ENCODE data around the gene TMEM59L. TPM values are rescaled to one million over a fixed set of nuclear protein-coding genes. Genes with fewer than 3 reads are reported as not detected.

Gene TMEM59L
- total and polyA plus RNA-seq, 10 of the 15 experiments (the other 5 are each of a cell fraction or from before 2014, with no cell fraction given) = 0.06 TPM; not detected in 9

- in situ Hi-C loops (cut with MboI) = no loop called here
- Histone ChIP-seq H2AFZ (ENCODE audit: control insufficient read depth, low read depth, low read length) (no peak overlapping the region), H3K36me3 (ENCODE audit: control insufficient read depth in 2 of 2, insufficient read depth in 2 of 2, low read length in 1 of 2) (no peaks in the 10 kb centered on the region), H4K20me1 (ENCODE audit: control insufficient read depth, insufficient read depth) (no peaks in the 10 kb centered on the region), H3K4me1 (ENCODE audit: control insufficient read depth, insufficient read depth, low read length) (no peaks in the 10 kb centered on the region), H3K9me3 (replicated peaks; ENCODE audit: control insufficient read depth, insufficient read depth, low read length) (no peaks in the 10 kb centered on the region), H3K4me3 (no peak overlapping the region), H3K4me2 (ENCODE audit: control insufficient read depth, insufficient read depth) (no peak overlapping the region), H3K27me3 (replicated peaks in 1 of 2; ENCODE audit: control insufficient read depth in 2 of 2, insufficient read depth in 2 of 2, low read length in 1 of 2) (no peaks in the 10 kb centered on the region; a peak in 1 of 4 replicates), H3K27ac (ENCODE audit: control insufficient read depth, insufficient read depth) (no peak overlapping the region), H3K79me2 (ENCODE audit: control insufficient read depth, insufficient read depth, low read length) (no peaks in the 10 kb centered on the region), H3K9ac (ENCODE audit: control insufficient read depth, insufficient read depth, low read length) (no peak overlapping the region)
- ChIA-PET POLR2A (interaction anchor here (1.2 kb wide), 1 partner anchor 9 kb away, joined by 3 read pairs; no protein-coding TSS in a partner anchor), CTCF (no interaction called here), SMC1A (ENCODE audit: uncharacterized antibody, unreplicated experiment) (no interaction called here), RAD21 (ENCODE audit: unreplicated experiment) (no interaction called here)
- 93% methylated on average over 8 of the region's 10 CpGs for WGBS (ENCODE audit: insufficient coverage, insufficient replicate concordance, low lambda C conversion rate, missing lambda C conversion rate)
- no peak for FAIRE-seq
- no peak for ATAC-seq
- BruUV-seq (replicated peaks) = no TSS peak
- DNase-seq (ENCODE audit: low read depth, low spot score) = no peak
- TF ChIP-seq FOXM1 (IDR thresholded peaks at IDR 0.05; ENCODE audit: low read depth, low read length) (no peak), ZSCAN29 (IDR thresholded peaks at IDR 0.05) (no peak), CBX3 (IDR thresholded peaks at IDR 0.05; ENCODE audit: borderline replicate concordance, low read depth) (no peak), JUND (IDR thresholded peaks at IDR 0.05; ENCODE audit: low read depth, low read length) (no peak), NFXL1 (IDR thresholded peaks at IDR 0.05; ENCODE audit: borderline replicate concordance) (no peak), IRF5 (IDR thresholded peaks at IDR 0.05; ENCODE audit: borderline replicate concordance) (no peak), MTA2 (IDR thresholded peaks at IDR 0.05; ENCODE audit: low read depth) (no peak), TARDBP (IDR thresholded peaks at IDR 0.05; ENCODE audit: borderline replicate concordance) (no peak), SP1 (IDR thresholded peaks at IDR 0.05; ENCODE audit: low read depth, low read length) (no peak), MYB (IDR thresholded peaks at IDR 0.05; ENCODE audit: borderline replicate concordance, low read depth, low read length) (no peak), ASH2L (IDR thresholded peaks at IDR 0.05; ENCODE audit: borderline replicate concordance, low read depth) (no peak)
- intact Hi-C loops (cut with micrococcal nuclease; ENCODE audit: unreplicated experiment) = no loop called here
Measured at GRCh38 chr19:18620311-18620710, 7.6 kb downstream of the TMEM59L start.
